Adipose tissue (tissue), 3 donors: ENCODE results near the gene ACBD6. TPM values are rescaled to one million over a fixed set of nuclear protein-coding genes. Genes with fewer than 3 reads are reported as not detected.
"Not testable (repeated sequence)": the region's sequence is repeated elsewhere in the genome, so short reads cannot be mapped to it uniquely, and the experiment has no call there.

ENCODE experiments used
- H3K27ac ChIP-seq: one replicate; pipeline ENCODE4 v1.5.1; 2013; ENCODE audit warnings: low read depth, low read length
- WGBS, 3 donors: extraction: QIAGEN DNeasy Blood & Tissue Kit; methylation state at CpG; one replicate each; pipeline ENCODE4 v1.1.7; 2013; 5-methylcytosine and 5-hydroxymethylcytosine counted together
- polyA plus RNA-seq, 3 donors: library from polyadenylated mRNA; stranded (reverse); fragments of 200-250 nt; gene quantifications; one replicate each; pipeline ENCODE4 v1.2.3, GENCODE V29; 2013
- donor health status: healthy with polysubstance abuse.
- donor health status: Bipolar disorder and iron deficiency.
- donor health status: healthy.

The ACBD6 gene
- polyA plus RNA-seq, 3 donors: 17.9 to 27.4 (median 23.4) TPM

GRCh38 chr1:180501865-180502360 lies 464 bp downstream of the ACBD6 start:
- H3K27ac ChIP-seq: no peak overlapping the region
- WGBS, 3 donors: 1% methylated on average over 18 of the region's 18 CpGs

- no peak overlapping the region for H3K27ac ChIP-seq
- 72 to 86% (median 85%) methylated on average over 2 of the region's 2 CpGs for WGBS, 3 donors
Measured at GRCh38 chr1:180500689-180501088, 1.7 kb downstream of the ACBD6 start.

- no peak overlapping the region for H3K27ac ChIP-seq
- WGBS, 3 donors: 92 to 95% (median 95%) methylated on average over 4 of the region's 4 CpGs
Measured at GRCh38 chr1:180498594-180498993, 3.8 kb downstream of the ACBD6 start.

GRCh38 chr1:180497826-180498225 lies 4.6 kb downstream of the ACBD6 start:
- H3K27ac ChIP-seq: no peak overlapping the region
- 56 to 89% (median 86%) methylated on average over 3 of the region's 3 CpGs for WGBS, 3 donors

- 49 to 75% (median 52%) methylated on average over 2 of the region's 2 CpGs for WGBS, 3 donors
- H3K27ac ChIP-seq: no peak overlapping the region
Measured at GRCh38 chr1:180494370-180494769, 8.0 kb downstream of the ACBD6 start.

- H3K27ac ChIP-seq: no peak overlapping the region
Measured at GRCh38 chr1:180489976-180490375, 12.4 kb downstream of the ACBD6 start.

GRCh38 chr1:180489313-180489712 lies 13.1 kb downstream of the ACBD6 start:
- 90 to 100% (median 96%) methylated on average over 2 of the region's 2 CpGs for WGBS, 3 donors
- H3K27ac ChIP-seq: no peak overlapping the region

GRCh38 chr1:180488661-180489060 lies 13.7 kb downstream of the ACBD6 start:
- WGBS, 3 donors: 82 to 87% (median 82%) methylated on average over 2 of the region's 2 CpGs
- no peak overlapping the region for H3K27ac ChIP-seq

GRCh38 chr1:180486092-180486491 lies 16.3 kb downstream of the ACBD6 start:
- WGBS, 3 donors: 86 to 93% (median 88%) methylated on average over 1 of the region's 1 CpG
- H3K27ac ChIP-seq: no peak overlapping the region

- H3K27ac ChIP-seq: no peak overlapping the region
- 95 to 98% (median 96%) methylated on average over 8 of the region's 8 CpGs for WGBS, 3 donors
Measured at GRCh38 chr1:180484490-180484889, 17.9 kb downstream of the ACBD6 start.

- WGBS, 3 donors: 21 to 29% (median 25%) methylated on average over 10 of the region's 10 CpGs
- H3K27ac ChIP-seq: no peak overlapping the region
Measured at GRCh38 chr1:180482425-180483275, 19.7 kb downstream of the ACBD6 start.

- 92 to 99% (median 96%) methylated on average over 1 of the region's 1 CpG for WGBS, 3 donors
- no peak overlapping the region for H3K27ac ChIP-seq
Measured at GRCh38 chr1:180470031-180470430, 32.3 kb downstream of the ACBD6 start.

GRCh38 chr1:180468311-180468710 lies 34.1 kb downstream of the ACBD6 start:
- H3K27ac ChIP-seq: no peak overlapping the region
- 93 to 97% (median 96%) methylated on average over 5 of the region's 5 CpGs for WGBS, 3 donors

- whole genome bisulfite sequencing, 3 donors: 80 to 97% (median 81%) methylated on average over 3 of the region's 3 CpGs
- no peak overlapping the region for H3K27ac ChIP-seq
Measured at GRCh38 chr1:180462102-180462501, 40.3 kb downstream of the ACBD6 start.

- 98 to 99% (median 98%) methylated on average over 4 of the region's 4 CpGs for WGBS, 3 donors
- H3K27ac ChIP-seq: not testable (repeated sequence)
Measured at GRCh38 chr1:180461682-180462081, 40.7 kb downstream of the ACBD6 start.

GRCh38 chr1:180458807-180459206 lies 43.6 kb downstream of the ACBD6 start:
- WGBS, 3 donors: 64 to 91% (median 69%) methylated on average over 2 of the region's 2 CpGs
- H3K27ac ChIP-seq: no peak overlapping the region

GRCh38 chr1:180456191-180456590 lies 46.2 kb downstream of the ACBD6 start:
- H3K27ac ChIP-seq: no peak overlapping the region
- 85 to 92% (median 88%) methylated on average over 4 of the region's 4 CpGs for WGBS, 3 donors

GRCh38 chr1:180451504-180451903 lies 50.9 kb downstream of the ACBD6 start:
- no peak overlapping the region for H3K27ac ChIP-seq

- no peak overlapping the region for H3K27ac ChIP-seq
- WGBS, 3 donors: 68 to 96% (median 75%) methylated on average over 2 of the region's 2 CpGs
Measured at GRCh38 chr1:180444522-180444921, 57.9 kb downstream of the ACBD6 start.

- no peak overlapping the region for H3K27ac ChIP-seq
- WGBS, 3 donors: 83 to 98% (median 96%) methylated on average over 1 of the region's 1 CpG
Measured at GRCh38 chr1:180440335-180440734, 62.0 kb downstream of the ACBD6 start.
